CD4-positive, alpha-beta T cell treated with Interleukin-15 for 1 hour (primary cell): Measurements from ENCODE around the gene PEX1.
"Not testable (repeated sequence)": the region's sequence is repeated elsewhere in the genome, so short reads cannot be mapped to it uniquely, and the experiment has no call there.

ENCODE experiments used
- DNase-seq: peaks from one replicate; pipeline ENCODE4 v3.0.0-alpha.2; 2020

The PEX1 gene

GRCh38 chr7:92528188-92528957, at the start of gene PEX1, which contains the start of gene RBM48:
Gene PEX1, minus strand, starts transcription at chr7:92528520. Its CDS starts 85 bp downstream, at chr7:92528435.
Gene RBM48, plus strand, starts transcription at chr7:92528795. Its CDS starts 19 bp downstream, at chr7:92528814.
- peak; percentile 98 for DNase-seq

GRCh38 chr7:92576296-92576695, 48.0 kb upstream of the PEX1 start:
- no peak for DNase-seq

GRCh38 chr7:92569137-92569536, 40.8 kb upstream of the PEX1 start:
- DNase-seq: no peak

DNA sequence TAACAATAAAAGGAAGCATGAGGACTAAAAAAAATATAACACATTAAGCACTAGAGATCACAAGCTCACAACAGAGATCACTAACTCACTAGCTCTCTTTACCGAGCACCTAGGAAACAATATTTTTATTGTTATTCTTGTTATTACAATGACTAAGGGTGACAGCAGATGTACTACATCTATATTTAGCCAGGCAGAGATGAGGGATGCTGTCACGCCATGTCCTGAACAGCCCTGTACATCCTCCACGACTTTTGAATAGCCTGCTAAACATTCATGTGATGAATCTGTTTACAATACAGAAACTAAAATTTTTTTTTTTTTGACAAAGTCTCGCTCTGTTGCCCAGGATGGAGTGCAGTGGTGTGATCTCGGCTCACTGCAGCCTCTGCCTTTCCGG, 39.1 kb upstream of the PEX1 start:
- no peak for DNase-seq

DNA sequence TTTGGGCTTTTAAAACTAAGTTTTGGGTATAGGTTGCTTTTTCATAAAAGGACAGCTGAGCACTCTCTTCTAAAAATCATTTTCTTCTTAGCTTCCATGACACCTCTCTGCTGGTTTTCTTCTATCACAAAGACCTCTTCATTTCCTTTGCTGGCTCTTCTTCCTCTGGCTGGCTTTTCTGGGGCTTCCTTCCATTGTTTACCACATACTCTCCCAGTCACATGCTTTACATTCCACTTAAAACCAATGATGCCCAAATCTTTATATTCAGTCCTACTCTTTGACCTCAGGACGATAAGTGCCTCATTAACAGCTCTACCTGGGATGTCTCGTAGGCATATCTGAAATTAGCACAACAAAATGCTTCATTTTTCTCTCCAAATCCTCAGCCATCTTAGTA, 35.0 kb upstream of the PEX1 start:
- no peak for DNase-seq

DNA sequence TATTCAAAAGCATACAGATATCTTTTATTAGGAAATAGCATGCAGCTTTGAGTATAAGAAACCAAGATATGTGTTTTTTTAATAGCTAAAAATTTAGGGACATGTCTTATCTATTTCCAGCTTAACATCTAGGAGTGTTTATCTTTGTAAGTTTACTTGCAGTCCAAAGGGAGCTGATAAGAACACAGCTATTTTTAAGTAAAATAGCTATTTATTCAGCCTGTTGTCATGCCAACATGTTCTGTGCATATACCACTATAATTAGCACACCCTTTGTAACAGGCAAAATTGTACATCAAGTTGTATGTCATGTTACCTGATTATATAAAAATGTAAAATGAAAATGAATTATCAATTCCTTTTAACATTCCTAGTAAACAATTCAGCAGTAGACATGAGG, 32.3 kb upstream of the PEX1 start:
- no peak for DNase-seq

GRCh38 chr7:92557808-92558362, 29.6 kb upstream of the PEX1 start:
- no peak for DNase-seq

- no peak for DNase-seq
Observed at GRCh38 chr7:92557249-92557648, 28.9 kb upstream of the PEX1 start.

- no peak for DNase-seq
Observed at GRCh38 chr7:92550194-92550593, 21.9 kb upstream of the PEX1 start.

- no peak for DNase-seq
Observed at GRCh38 chr7:92547579-92547978, 19.3 kb upstream of the PEX1 start.

DNA sequence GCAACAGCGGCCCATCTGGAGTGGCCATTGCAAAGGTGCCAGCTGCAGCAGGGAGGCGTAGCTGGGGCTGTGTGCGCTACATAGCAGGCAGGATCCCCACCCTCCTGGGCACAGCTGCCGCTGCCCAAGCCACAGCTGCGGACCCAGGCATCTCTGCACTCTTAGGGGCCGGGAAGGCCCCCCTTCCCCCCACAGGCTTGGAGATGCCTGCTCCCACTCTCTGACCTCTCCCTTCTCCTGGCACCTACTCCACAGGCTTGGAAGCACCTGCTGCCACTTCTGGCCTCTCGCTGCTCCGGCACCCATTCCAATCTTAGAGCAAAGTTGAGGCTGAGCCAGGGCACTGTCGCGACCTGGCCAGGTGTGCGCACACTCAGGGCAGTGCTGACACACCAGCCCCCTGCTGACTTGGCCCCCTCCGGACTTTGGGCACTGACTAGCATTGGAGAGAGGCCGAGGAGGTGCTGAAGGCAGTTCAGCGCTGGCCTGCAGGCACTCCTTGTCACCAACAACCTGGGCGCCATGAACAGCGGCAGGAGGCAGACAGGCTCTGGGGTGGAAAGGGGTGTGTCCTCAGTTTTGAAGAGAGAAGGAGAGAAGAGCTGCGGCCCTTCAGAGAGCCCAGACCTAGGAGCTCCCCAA, 18.7 kb upstream of the PEX1 start:
- no peak for DNase-seq

DNA sequence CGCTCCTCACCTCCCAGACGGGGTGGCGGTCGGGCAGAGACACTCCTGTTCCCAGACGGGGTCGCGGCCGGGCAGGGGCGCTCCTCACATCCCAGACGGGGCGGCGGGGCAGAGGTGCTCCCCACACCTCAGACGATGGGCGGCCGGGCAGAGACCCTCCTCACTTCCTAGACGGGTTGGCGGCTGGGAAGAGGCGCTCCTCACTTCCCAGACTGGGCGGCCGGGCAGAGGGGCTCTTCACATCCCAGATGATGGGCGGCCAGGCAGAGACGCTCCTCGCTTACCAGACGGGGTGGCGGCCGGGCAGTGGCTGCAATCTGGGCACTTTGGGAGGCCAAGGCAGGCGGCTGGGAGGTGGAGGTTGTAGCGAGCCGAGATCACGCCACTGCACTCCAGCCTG, 16.8 kb upstream of the PEX1 start:
- not testable (repeated sequence) for DNase-seq

DNA sequence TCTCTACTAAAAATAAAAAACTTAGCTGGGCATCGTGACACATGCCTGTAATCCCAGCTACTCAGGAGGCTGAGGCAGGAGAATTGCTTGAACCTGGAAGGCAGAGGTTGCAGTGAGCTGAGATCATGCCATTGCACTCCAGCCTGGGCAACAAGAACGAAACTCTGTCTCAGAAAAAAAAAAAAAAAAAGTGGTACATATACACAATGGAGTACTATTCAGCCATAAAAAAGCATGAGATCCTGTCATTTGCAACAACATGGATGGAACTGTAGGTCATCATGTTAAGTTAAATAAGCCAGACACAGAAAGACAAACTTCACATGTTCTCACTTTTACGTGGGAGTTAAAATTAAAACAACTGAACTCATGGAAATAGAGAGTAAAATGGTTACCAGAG, 15.2 kb upstream of the PEX1 start:
- not testable (repeated sequence) for DNase-seq

GRCh38 chr7:92534572-92534971, 6.3 kb upstream of the PEX1 start:
- no peak for DNase-seq

DNA sequence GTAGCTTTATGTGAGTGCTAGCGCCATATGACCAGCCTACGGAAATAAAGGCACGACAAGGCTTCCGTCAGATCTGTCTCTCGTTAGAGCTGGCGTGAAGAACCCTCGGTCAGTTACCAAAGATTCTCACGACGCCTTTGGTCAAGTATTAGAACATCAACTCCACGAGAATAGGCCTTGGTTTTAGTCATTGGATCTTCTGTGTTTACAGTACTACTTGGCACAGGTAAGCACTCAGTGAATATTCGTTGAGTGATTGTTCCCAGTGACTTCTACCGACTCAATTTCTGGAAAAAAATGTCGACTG, 591 bp upstream of the PEX1 start:
- no peak for DNase-seq

DNA sequence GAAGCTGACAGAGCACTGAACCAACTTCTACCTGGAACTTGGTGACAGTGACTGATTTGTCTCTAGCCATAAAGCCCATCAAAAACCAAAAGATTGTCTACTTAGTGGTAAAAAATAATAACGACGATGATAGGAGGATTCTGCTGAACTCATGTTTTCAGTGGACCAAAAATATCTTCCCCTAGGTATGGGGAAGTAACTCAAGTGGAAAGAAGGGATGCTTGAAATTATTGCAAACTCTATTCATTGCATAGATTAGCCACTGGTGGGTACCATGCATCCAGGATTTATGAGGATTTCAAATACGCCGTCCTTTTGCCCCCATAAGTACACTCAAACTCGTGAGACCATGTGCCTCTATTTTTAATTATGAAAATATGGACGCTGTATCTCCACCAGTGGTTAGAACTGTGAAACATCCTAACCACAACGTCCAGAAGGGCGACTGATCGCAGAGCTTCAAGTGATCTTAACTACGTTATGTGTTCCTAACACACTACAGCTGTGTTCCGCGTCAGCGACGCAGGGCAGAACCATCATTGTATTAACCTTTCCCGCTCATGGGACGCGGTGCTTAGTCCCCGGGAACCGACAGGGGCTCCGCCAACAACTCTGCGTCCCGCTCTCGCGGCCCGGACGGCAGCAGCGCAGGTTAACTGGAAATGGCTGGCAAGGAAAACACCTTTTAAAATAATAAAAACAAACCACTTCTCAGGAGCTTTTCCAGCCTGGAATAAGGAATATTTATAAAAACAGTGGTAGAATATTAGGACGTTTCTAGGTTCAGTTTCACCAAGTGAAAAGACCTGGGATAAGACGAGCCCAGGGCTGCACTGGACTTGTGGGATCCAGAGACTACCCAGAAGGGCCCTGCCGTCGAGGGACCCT, 776 bp downstream of the PEX1 start:
- DNase-seq: peak; percentile 38

GRCh38 chr7:92523110-92523509, 5.2 kb downstream of the PEX1 start:
- no peak for DNase-seq

DNA sequence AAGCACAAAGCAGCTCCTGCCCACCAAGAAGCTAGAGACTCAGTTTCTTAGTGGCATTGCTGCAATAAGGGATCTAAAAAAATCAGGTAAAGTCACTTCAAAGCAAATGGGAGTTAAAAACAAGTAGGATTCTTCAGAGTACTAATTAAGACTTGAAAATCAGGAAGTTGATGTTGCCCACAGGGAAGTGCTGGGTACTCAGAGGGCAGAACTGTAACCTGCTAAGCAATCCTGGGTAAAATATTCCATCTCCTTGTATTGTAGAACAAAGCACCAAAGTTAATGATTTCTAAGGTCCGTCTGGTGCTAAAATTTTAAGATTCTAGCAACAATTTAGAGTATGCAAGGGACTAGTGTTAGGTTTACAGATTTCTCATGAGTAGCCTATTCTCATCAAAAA, 8.3 kb downstream of the PEX1 start:
- DNase-seq: no peak

DNA sequence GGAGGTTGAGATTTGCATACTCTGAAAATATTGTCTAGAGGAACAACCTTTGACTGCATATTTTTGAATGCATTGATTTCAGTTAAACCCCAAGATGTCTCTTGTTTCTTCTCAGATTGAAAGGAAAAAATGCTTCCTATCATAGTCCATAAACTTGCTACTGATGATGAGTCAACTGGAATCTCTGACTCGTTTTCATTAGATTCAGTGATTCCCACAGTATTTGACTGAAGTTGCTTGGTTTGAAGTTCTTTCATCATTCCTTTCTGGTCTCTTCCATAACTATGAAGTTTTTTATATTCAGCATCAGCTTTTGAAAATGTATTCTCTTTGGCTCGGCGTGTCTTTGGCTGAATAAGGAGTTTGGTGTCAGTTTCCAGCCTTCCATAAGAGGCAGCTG, 10.7 kb downstream of the PEX1 start:
- no peak for DNase-seq

DNA sequence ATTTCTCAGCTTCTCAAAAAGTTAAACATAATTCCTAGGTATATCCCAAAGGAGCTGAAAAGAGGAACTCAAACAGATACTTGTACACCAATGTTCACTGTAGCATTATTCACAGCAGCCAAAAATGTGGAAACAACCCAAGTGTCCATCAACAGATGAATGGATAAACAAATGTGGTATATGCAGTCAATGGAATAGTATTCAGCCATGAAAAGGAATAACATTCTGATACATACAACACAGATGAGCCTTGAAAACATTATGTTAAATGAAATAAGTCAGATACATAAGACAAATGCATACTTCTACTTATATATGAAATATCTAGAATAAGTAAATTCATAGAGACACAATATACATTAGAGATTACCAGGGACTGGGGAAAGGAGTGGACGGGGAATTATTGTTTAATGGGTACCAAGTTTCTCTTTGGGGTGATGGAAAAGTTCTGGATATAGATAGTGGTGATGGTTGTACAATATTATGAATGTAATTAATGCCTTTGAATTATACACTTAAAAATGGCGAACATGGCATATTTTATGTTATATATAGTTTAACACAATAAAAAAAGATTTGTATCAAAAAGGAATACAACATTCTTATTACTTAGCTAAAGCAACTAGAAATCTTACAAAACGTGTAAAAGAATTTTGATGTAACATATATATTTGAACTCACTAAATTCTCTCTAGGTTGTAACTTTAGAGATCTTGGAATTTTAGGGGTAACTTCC, 15.0 kb downstream of the PEX1 start:
- DNase-seq: no peak

GRCh38 chr7:92508946-92509345, 19.4 kb downstream of the PEX1 start:
- no peak for DNase-seq

DNA sequence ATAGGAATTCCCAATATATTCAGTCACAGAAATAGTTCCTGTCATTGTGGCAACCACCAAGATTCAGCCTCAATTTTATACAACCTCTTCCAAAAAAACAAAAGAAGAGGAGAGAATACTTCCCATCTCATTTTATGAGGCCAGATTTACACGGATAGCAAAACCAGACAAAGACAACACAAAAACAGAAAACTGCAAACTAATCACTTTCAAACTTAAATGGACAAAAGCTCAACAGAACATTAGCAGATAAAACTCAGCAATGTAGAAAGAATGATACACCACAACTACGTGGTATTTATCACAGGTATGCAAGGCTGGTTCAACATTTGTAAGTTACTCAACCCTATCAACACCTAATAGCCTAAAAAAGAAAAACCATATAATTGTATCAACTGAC, 22.0 kb downstream of the PEX1 start:
- no peak for DNase-seq

DNA sequence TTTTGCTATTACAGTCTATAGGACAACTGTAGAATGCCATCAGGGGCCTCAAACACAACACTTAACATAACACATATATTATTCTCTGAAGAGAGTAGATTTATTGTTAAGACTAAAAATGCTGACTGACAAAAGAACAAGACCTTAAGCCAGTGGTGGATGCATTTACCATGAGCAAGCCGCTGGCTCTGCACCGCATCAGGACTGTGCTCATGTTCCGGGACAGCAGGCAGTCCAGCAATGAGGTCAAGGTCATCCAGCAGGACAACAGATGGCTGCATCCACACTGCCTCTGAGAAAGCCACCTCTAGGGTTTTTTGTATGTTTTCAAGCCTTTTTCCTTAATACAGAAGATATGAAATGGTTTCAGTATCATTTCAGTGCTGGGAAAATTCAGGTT, 23.8 kb downstream of the PEX1 start:
- DNase-seq: no peak
